GM12892 (cell line): ENCODE results near the gene CFAP299.
"Not testable (repeated sequence)": the region's sequence is repeated elsewhere in the genome, so short reads cannot be mapped to it uniquely, and the experiment has no call there.

ENCODE experiments used
- DNase-seq: peaks from one replicate; pipeline ENCODE4 v3.0.0; 2011; ENCODE audit not compliant: insufficient read length
- FAIRE-seq: peaks from 2 replicates; lab custom pipeline; 2011; peaks lifted over from hg19 to GRCh38; lab: Jason Lieb, UNC
- POLR2A ChIP-seq: IDR thresholded peaks from 2 replicates; pipeline ENCODE4 v1.6.1; 2011; ENCODE audit warnings: low read depth, low read length, control low read depth
- POLR2AphosphoS5 ChIP-seq: IDR thresholded peaks from 2 replicates; pipeline ENCODE4 v1.6.1; 2011; ENCODE audit warnings: low read depth, low read length, control low read depth
- TAF1 ChIP-seq: IDR thresholded peaks from 2 replicates; pipeline ENCODE4 v1.6.1; 2011; ENCODE audit warnings: low read depth, mild to moderate bottlenecking, control low read depth, low read length, borderline replicate concordance

The CFAP299 gene

DNA sequence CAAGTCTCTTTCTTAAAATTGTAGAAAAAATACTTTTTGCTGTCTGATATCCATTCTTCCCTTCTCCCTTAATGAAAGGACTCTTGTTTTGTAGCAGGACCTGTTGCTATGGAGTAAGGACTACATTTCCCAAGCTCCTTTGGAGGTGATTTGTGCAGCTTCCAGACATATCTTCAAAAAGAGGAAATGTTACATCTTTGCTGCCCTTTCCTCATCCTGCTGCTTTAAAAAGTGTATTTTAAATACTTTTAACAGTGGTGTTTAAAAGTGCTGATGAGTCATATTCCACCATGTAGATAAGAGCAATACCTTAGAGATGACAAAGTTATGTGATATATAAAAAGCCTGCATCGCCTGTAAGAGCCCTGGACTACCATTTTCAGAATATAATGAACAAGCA, 98.7 kb downstream of the CFAP299 start:
- FAIRE-seq (no peak), DNase-seq (no peak)
- no peak for TF ChIP-seq TAF1
- no peak for TF ChIP-seq POLR2AphosphoS5
- TF ChIP-seq POLR2A: no peak

DNA sequence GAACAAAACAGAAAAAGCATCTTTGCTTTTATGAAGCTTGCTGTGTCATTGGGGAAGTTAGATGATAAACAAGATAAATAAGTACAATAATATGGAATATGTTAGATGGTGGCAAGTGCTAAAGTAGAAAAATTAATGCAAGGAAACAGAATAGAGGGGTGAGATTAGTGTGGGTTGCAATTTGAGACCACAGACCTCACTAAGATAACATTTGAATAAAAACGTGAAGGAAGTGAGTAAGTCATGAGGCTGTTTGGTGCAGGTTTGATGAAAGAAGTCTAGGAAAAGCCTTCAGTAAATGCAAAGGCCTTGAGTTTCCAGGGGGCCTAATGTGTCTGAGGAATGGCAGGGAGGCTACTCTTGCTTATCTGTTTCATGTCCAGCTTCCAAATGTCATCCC, 102.5 kb downstream of the CFAP299 start:
- FAIRE-seq (no peak), DNase-seq (no peak)

GRCh38 chr4:80439294-80440061, 103.9 kb downstream of the CFAP299 start:
- FAIRE-seq, DNase-seq: not testable (repeated sequence)

More for the DNA sequence above, 102.5 kb downstream of the CFAP299 start:
- TF ChIP-seq TAF1 (no peak), POLR2A (no peak)

DNA sequence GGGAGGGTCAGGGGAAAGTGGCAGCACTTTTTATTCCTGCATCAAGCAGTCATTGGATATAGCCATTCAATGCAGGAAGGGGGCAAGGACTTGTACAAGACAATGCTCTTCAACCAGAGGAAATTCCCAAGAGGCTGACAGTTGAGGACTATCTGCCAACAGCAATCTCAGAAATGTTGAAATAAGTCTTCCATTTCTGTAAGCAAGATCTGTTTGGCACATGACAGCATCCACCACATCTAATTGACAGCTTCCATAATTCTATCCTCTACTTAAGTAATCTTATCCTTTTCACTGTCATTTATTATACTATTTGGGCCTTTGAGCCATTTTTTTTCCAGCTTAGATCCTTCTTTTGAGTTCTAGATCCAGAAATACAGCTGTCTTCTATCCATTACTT, 110.7 kb downstream of the CFAP299 start:
- DNase-seq (no peak), FAIRE-seq (no peak)
- TF ChIP-seq POLR2AphosphoS5: no peak
- TF ChIP-seq POLR2A: no peak
- TF ChIP-seq TAF1: no peak

- DNase-seq: no peak
- peak; percentile 24 for FAIRE-seq
- TF ChIP-seq POLR2AphosphoS5: no peak
Observed at GRCh38 chr4:80446664-80447063, 111.1 kb downstream of the CFAP299 start.

- TF ChIP-seq POLR2A: no peak
- no peak for TF ChIP-seq POLR2AphosphoS5
- TF ChIP-seq TAF1: no peak
- FAIRE-seq (no peak), DNase-seq (no peak)
Observed at GRCh38 chr4:80447493-80447892, 112.0 kb downstream of the CFAP299 start.

DNA sequence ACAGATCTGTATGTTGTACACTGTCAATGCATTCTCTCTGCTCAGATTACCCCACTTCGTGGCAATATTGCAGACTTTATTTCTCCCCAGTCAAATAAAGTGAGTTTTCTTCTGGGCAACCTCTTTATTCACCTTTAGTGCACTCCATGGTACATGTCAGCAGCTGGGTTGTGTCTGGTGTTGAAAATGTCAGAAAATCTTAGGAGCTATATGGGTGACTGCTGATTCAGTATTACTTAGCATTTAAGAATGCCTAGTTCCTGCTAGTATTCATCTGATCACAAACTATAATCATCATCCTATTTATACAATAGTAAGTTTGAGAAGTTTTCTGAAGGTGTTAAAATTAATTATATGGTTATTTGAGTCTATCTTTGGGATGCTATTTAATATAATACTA, 112.5 kb downstream of the CFAP299 start:
- FAIRE-seq (no peak), DNase-seq (no peak)
- no peak for TF ChIP-seq POLR2A
- TF ChIP-seq POLR2AphosphoS5: no peak
- no peak for TF ChIP-seq TAF1

GRCh38 chr4:80452055-80452454, 116.5 kb downstream of the CFAP299 start:
- DNase-seq (no peak), FAIRE-seq (no peak)
- TF ChIP-seq TAF1 (no peak), POLR2A (no peak), POLR2AphosphoS5 (no peak)

DNA sequence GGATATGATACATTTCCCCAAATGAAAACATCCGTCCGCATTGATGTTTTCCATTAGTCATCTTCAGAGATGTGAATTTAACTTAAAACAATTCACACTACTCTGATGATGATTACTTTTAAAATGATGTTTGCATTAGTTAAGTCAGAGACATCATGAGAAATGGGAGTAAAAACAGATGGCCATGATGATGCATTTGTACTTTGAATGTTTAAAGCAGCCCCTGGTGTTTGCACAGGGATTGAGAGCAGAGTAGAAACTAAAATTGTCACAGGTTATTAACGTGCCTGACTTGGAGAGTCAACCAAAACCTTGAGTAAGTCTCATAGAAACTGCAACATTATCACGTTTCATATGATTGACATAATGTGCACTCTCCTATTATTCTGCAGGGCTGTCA, 117.2 kb downstream of the CFAP299 start:
- FAIRE-seq (no peak), DNase-seq (no peak)
- TF ChIP-seq TAF1 (no peak), POLR2AphosphoS5 (no peak), POLR2A (no peak)

- no peak for DNase-seq
- FAIRE-seq: no peak
- no peak for TF ChIP-seq POLR2AphosphoS5
- TF ChIP-seq TAF1: no peak
- TF ChIP-seq POLR2A: no peak
Observed at GRCh38 chr4:80454040-80454439, 118.5 kb downstream of the CFAP299 start.

GRCh38 chr4:80454556-80454955, 119.0 kb downstream of the CFAP299 start:
- no peak for DNase-seq
- no peak for FAIRE-seq
- TF ChIP-seq TAF1 (no peak), POLR2A (no peak), POLR2AphosphoS5 (no peak)

GRCh38 chr4:80459918-80460473, 124.5 kb downstream of the CFAP299 start:
- FAIRE-seq: no peak
- TF ChIP-seq POLR2A: no peak
- no peak for DNase-seq
